ENCODE measurements around the gene ZBTB11.
"Not testable (repeated sequence)": the region's sequence is repeated elsewhere in the genome, so short reads cannot be mapped to it uniquely, and the experiment has no call there.

ZBTB11 gene

GRCh38 chr3:101676765-101677435 lies at the start of gene ZBTB11:
Gene ZBTB11, minus strand, starts transcription at chr3:101677132. Its CDS starts 218 bp downstream, at chr3:101676914.
- DNase-seq (ENCODE audit: low read depth), result peak; percentile 99

GRCh38 chr3:101725890-101726275 lies 49.0 kb upstream of the ZBTB11 start:
- no peak for DNase-seq (ENCODE audit: low read depth)

- no peak for DNase-seq (ENCODE audit: low read depth)
Measured at GRCh38 chr3:101725194-101725889, 48.4 kb upstream of the ZBTB11 start.

GRCh38 chr3:101724329-101725193 lies 47.6 kb upstream of the ZBTB11 start, which contains the start of gene CEP97:
Gene CEP97, plus strand, starts transcription at chr3:101724614. Its CDS starts 63 bp downstream, at chr3:101724677.
- peak; percentile 67 for DNase-seq (ENCODE audit: low read depth)

GRCh38 chr3:101722394-101723173 lies 45.7 kb upstream of the ZBTB11 start:
- DNase-seq (ENCODE audit: low read depth), result no peak

- no peak for DNase-seq (ENCODE audit: low read depth)
Measured at GRCh38 chr3:101720851-101721840, 44.2 kb upstream of the ZBTB11 start.

- no peak for DNase-seq (ENCODE audit: low read depth)
Measured at GRCh38 chr3:101719604-101720185, 42.8 kb upstream of the ZBTB11 start.

GRCh38 chr3:101718455-101718854 lies 41.5 kb upstream of the ZBTB11 start:
- no peak for DNase-seq (ENCODE audit: low read depth)

GRCh38 chr3:101709126-101709525 lies 32.2 kb upstream of the ZBTB11 start:
- no peak for DNase-seq (ENCODE audit: low read depth)

GRCh38 chr3:101704639-101705038 lies 27.7 kb upstream of the ZBTB11 start:
- DNase-seq (ENCODE audit: low read depth), result not testable (repeated sequence)

GRCh38 chr3:101703169-101703568 lies 26.2 kb upstream of the ZBTB11 start:
- DNase-seq (ENCODE audit: low read depth), result no peak

- DNase-seq (ENCODE audit: low read depth), result no peak
Measured at GRCh38 chr3:101702726-101703125, 25.8 kb upstream of the ZBTB11 start.

GRCh38 chr3:101701696-101702634 lies 25.0 kb upstream of the ZBTB11 start:
- no peak for DNase-seq (ENCODE audit: low read depth)

- DNase-seq (ENCODE audit: low read depth), result no peak
Measured at GRCh38 chr3:101695779-101696372, 18.9 kb upstream of the ZBTB11 start.

GRCh38 chr3:101694836-101695235 lies 17.9 kb upstream of the ZBTB11 start:
- DNase-seq (ENCODE audit: low read depth), result not testable (repeated sequence)

GRCh38 chr3:101693540-101693939 lies 16.6 kb upstream of the ZBTB11 start:
- DNase-seq (ENCODE audit: low read depth), result not testable (repeated sequence)

- not testable (repeated sequence) for DNase-seq (ENCODE audit: low read depth)
Measured at GRCh38 chr3:101691685-101692671, 15.0 kb upstream of the ZBTB11 start.
